Activated effector memory CD4-positive, alpha-beta T cell treated with anti-CD3 and anti-CD28 coated beads, Interleukin-2, amount 50 U/mL, for 16 hours (primary cell): Measurements from ENCODE around the gene DTNB.

ENCODE experiments used
- DNase-seq: peaks from one replicate; pipeline ENCODE4 v3.0.0-alpha.2; 2020

Gene DTNB

DNA sequence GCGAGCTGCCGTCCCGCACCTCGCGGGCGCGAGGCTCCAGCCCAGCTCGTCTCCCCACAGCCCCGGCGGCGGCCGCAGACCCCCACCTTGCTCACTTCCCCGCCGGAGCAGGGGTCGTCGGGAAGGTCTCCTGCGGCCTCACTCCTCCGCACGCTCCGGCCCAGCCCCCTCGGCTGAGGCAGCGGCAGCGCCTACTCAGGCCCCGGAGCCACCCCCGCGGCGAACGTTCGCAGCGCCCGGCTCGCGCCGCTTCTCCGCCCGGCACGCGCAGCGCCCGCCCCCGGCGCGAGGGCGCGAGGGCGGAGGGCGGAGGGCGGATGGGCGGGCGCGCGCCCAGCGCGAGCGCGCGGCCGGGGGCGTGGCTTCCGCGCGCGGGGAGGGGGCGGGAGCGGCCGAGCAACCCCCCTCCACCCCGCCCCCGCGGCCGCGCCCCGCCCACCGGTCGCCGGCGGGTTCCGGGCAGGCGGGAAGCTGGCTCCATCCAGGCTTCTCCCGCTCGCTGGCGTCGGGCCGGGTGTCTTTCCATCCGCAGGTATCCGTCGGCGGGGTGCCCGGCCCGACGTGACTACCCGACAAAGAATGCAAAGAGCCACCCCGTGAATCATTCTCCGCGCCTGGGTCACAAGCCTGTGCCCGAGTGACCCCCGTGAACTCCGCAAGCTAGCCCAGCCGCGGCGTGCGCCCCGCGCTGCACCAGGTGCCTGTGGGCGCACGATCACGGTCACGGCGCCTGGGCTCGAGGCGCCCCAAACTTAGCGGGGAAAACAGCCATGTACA is at the start of gene DTNB:
Gene DTNB, minus strand, starts transcription at position 278 of the 777 bp plus-strand sequence. CDS start 20,917 bp downstream, outside the sequence.
- peak; percentile 92 for DNase-seq

DNA sequence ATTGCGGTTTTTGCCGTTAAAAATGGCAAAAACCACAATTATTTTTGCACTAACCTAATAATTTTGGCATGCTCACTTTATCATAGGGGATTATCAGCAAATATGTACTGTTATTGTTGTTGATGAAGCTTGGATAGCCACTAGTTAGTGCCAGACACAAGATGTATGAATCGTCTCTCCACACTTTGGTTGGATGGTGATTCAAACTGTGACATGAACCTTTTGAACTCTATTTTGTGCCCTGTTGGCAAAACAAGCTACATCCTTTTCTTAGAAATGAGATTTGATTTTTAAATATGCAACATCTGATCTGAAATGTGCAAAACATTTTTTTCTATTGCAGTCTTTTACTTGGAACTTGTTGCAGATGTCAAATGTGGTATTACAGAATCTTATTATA is 48.8 kb upstream of the DTNB start:
- DNase-seq = no peak

DNA sequence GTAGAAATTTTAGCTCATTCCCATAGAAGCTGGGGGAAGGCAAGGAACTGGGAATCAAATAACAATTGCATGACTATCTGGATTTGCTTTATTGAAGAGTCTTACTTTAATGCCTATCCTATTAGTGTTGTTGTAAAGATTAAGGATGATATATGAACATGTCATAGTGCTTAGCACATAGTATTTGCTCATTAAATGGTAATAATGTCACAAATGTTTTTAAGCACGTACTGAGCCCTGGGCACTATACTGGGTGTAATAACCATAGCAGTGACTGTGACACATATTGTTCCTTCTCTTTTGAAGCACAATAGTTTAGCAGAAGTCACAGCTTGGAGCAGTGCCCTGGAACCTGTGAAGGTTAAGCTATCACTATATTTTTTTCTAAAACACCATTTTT is 47.2 kb upstream of the DTNB start:
- no peak for DNase-seq

DNA sequence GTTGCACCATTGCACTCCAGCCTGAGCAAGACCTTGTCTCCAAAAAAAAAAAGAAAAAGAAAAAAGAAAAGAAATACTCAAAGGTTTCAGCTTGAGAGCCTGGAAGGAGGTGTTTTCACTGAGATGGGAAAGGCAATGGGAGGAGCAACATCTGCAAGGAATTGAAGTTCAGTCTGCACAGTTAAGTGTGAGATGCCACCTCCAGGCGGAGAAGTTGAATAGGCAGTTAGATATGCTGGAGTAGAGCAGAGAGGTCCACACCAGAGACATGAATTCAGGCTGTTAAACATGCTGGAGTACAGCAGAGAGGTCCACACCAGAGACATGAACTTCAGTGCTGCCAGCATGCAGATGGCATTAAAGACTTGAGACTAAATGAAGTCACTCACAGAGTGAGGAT is 41.4 kb upstream of the DTNB start:
- no peak for DNase-seq

DNA sequence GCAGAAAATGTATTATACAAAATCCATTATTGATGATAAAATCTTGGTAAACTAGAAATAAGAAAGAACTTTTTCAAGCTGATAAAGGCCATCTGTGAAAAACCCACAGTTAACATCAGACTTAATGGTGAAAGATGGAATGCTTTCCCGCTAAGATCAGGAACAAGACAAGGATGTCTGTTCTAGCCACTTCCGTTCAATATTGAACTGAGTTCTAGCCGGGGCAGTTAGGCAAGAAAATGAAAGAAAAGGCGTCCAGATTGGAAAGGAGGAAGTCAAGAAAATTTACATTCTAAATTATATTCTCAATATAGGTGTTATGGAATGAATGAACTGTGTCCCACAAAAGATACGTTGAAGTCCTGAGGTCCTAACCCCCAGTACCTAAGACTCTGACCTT is 39.1 kb upstream of the DTNB start:
- DNase-seq = no peak

DNA sequence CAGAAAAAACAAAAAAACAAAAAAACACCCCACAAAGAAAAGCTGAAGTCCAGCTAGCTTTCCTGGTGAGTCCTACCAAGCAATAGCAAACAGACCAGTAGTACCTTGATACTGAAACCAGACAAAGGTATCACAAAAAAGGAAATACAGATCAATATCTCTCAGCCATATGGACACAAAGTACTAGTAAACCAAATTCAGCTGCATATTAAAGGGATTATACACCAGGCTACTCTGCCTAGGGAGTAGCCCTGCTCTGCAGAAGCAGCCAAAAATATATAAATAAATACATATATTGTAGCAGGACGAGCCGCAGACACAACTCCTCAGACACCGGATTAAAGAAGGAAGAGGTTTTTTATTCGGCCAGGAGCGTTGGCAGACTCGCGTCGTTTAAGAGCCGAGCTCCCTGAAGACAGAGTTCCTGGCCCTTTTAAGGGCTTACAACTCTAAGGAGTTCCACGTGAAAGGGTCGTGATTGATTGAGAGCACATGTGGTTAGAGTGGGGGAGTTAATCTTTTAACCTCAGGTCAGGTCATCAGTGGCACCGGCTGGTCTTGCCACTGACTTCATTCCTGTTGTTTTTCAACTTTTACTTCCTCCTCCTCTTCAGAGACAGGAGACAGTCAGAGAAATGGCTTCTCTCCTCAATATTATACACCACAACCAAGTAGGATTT is 38.4 kb upstream of the DTNB start:
- DNase-seq = no peak

DNA sequence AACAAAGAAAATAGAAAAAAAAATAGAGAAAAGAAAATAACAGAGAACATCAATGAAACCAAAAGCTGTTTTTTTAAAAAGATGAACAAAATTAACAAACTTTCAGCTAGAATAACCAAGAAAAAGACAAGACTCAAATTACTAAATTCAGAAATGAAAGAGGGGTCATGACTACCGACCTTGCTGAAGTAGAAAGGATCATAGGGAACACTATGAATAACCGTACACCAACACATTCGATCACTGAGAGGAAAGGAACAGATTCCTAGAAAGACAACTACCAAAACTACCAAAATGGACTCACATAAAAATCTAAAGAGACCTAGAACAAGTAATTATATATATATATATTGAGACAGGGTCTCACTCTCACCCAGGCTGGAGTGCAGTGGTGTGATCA is 37.4 kb upstream of the DTNB start:
- DNase-seq = no peak

DNA sequence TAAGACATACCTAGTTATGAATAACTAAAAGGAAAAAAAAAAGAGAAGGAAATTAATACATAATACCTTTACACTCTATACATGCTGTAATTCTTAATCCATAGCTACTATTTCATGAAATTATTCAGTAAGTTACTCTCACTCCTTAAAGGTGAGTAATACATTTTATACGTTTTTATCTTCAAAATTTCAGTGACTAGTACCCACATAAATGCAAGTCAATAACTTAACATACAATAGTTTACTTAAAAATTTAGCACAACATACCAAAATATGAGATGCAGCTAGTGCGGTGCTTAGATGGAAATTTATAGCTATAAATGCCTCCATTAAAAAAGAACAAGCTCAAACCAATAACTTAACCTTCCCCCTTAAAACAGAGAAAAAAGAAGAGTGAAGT is 36.0 kb upstream of the DTNB start:
- no peak for DNase-seq

DNA sequence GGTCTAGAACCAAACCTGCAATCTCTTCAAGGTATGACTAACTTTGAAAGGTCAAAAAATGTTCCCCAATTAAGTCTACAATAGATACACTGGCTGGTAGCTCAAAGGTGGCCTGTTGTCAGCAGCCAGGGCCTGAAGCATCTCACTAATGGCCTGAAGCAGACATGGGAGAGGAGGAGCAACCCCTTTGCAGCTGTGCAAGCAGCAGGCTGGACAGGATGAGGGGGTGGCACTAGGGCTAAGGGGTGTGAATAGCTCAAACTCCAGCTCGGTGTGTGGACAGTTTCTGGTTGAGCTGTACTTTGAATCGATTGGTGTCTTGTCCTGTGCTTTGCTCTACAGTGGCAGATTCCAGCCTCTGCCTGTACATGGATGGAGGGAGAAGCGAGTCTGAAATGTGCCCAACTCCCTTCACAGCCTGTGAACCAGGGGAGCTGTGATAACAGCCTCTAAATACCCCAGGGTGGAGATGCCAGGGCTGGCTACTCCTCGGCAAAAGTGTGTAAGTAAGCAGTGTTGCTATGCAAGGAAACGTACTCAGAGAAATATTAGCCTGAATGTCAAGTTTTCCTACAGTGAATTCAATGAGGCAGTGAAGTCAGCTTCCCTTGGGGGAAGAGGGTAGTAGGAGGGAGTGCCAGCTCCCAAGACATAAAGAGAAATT is 34.7 kb upstream of the DTNB start:
- peak; percentile 21 for DNase-seq

DNA sequence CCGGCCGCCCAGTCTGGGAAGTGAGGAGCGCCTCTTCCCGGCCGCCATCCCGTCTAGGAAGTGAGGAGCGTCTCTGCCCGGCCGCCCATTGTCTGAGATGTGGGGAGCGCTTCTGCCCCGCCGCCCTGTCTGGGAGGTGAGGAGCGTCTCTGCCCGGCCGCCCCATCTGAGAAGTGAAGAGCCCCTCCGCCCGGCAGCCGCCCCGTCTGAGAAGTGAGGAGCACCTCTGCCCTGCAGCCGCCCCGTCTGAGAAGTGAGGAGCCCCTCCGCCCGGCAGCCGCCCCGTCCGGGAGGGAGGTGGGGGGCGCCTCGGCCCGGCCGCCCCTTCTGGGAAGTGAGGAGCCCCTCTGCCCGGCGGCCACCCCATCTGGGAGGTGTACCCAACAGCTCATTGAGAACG is 32.2 kb upstream of the DTNB start:
- DNase-seq = peak; percentile 21

DNA sequence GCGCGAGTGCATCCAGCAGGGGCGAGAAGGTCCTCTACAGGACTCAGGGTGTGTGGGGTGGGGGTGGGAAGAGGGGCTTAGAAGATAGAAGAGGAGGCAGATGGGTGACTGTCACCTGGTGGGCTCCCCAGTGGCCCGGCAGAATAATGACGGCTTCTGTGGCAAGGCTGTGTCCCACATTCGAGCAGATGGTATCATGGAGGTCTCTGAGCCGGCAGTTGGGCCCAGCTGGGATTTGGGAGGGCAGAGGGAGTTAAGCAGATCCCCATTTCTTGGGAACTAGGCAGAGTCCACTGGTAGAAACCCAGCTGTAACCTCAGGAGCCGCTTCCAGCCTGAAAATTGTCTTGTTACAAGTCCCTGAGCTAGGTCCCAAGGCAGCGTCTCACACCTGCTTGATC is 28.4 kb upstream of the DTNB start:
- no peak for DNase-seq

DNA sequence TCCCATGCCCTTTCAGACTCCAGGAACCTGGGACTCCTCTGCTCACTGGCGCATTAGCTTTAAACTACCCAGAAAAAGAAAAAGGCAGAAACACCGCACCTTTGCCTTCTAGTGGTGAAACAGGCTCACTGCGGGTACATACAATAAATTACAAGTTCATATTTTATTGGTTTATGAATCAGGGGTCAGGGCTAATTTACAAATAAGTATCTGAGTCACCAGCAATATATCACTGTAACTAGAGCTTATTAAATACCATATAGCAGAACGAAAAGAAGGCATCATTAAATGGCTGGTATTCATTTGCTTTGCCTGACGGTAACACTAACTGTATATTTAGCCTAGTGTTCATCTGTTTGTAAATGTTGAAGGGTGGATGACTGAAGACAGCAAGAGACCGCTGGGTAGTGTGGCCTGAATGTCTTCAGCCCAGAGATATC is 26.9 kb upstream of the DTNB start:
- DNase-seq = peak; percentile 64

DNA sequence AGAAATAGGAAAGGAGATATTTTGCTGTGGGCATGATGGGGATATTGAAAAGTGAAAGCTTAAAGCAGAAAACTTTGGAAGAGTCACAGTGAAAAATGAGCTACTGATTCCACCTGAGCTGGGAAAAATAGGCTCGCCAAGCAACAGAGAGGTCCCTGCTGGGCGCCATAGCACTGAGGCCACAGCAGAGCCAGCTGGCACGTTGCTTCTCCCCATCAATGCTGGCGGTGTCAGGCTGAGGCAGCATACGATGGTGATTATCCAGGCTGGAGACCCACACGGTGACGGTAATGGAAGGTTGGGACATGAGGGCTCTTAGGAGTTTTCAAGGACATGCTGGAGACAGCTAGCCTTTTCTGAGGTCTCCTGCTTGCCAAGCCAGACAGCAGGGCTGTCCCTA is 25.8 kb upstream of the DTNB start:
- DNase-seq = no peak

DNA sequence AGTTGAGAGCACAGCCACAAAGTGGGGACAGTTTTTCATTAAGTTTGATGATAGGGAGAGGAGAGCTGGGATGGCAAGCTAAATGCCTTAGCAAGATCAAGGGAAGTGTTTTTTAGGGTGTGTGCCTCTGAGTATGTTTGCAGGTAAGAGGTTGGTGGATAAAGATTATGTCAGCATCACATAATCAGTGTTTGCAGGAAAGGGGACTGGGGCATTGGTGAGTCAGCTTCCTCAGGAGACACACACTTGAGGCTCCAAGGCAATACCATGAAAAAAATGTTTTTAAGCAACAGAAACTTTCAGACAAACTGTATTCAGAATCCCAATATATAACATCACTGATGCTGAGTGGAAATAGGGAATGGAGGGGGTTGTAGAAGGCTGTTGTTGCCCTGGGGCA is 25.4 kb upstream of the DTNB start:
- DNase-seq = no peak

DNA sequence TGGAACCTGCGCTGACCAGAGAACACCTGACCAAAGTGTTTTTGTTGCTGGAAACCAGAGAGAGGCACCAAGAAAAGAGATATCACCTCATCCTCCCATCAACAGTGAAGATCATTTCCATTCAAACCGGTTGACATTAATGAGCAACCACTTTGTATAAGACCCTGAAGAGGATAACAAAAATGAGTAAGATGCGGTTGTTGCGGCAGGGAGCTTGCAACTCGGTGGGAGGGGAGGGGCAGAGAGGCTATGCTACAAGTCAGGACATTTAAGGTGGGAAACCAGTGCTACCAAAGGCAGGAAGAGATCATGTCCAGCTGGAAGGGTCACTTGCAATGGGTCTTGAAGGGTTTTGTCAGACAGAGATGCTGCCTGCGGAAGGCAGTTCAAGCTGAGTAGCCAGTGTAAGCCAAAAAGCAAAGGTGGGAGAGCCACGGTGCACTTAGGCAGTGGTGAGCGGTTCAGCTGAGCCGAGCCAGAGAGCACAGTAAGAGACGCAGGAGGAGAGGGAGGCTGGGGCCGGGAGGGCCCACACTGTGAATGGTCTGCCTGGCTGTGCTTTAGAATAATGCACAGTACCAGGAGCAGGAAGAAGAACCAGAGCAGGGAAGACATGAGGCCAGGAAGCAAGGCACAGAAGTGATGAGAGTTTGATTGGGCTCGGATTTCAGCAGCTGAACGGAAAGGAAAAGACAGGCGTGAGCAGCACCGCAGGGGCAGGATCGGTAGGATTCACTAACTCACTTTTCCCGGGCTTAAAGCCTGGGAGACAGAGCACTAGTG is 24.4 kb upstream of the DTNB start:
- peak; percentile 45 for DNase-seq

DNA sequence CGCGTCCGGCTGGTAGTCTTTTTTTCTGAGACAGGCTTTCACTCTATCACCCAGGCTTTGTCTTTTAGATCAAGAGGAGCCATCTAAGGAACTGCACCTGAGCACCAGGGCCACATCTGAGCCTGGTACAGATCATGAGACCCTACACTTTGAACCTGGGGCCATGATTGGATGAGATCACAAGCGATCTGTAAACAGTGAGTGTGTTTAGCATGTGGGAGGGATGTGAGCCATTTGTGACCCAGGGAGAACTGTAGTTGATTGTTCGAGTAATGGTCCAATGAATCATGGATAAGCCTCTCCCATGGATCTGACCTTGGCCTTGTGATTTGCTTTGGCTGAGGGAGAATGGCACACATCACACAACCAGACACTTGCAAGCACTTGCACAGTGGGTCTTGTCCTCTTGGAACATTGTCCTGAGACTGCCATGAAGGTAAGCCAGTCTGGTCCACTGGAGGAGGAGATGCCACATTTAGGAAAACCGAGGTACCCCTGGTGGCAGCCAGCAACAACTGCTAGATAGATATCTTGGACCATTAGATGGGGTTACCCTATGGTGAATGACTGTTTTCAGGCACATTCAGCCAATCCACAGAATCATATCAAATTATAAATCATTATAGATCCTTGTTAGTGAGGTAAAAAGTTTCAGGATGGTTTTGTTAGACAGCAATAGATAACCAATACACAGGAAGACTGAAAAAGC is 19.5 kb upstream of the DTNB start:
- DNase-seq = no peak

DNA sequence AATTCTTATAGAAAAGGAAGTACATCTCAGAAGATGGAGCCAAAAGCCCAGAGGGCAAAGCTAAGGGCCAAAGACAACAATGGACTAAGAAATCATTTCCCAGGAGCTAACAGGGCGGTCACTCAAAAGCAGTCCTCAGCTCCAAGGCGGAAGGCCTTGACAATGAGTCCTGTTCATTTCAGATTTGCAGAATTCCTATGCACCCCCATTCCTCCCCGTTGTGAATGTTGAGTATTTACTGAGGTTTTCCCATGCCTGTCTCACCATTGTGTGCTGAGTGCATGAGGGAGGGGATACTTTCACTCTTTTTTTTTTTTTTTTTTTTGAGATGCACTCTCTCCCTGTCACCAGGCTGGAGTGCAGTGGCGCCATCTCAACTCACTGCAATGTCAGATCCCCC is 18.8 kb upstream of the DTNB start:
- DNase-seq = no peak

DNA sequence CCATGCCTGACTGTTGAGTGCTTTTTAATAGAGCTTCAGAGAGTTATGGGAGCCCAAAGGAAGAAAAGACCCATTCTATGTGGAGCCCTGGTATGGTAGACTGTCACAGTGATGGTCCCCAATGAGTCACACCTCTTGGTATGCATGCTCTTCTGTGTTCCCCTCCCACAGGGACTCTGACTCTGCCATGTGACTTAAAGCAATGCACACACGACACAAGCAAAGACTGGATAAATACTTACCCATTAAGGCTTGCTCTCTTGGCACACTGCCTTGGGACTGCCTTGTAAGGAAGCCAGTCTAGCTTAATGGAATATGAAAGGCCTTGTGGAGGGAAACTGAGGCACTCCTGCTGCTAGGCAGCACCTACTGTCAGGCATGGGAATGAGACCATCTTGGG is 16.7 kb upstream of the DTNB start:
- no peak for DNase-seq

DNA sequence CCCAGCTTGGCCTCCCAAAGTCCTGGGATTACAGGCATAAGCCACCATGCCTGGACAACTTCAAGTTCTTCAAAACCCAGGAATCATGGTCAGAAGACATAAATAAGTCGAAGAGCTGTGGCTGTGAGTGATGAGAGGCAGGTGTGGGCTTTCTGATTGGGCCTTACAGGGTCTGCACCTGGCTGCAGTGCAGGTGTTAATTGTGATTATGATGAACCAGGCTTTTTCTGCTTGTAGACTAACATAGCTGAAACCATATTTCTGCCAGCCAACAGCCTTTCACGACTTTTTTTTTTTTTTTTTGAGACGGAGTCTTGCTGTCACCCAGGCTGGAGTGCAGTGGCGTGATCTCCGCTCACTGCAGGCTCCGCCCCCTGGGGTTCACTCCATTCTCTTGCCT is 14.9 kb upstream of the DTNB start:
- DNase-seq = no peak

DNA sequence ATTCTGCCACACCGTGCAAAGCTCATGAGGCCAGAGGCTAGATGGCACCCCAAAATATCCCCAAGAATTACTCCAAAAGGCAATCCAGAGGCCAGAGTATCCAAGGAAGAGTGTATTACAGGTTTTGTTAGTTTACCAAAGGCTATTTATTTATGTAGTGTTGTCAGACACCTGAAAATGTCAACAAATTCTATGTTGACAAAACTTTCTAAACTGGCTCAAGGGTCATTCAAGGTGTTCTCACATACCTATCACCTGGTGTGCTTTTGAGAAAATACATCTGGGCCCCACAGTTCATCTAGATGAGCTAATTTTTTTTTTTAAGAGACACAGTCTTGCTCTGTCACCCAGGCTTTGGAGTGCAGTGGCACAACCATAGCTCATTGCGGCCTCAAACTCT is 12.4 kb upstream of the DTNB start:
- DNase-seq = no peak

DNA sequence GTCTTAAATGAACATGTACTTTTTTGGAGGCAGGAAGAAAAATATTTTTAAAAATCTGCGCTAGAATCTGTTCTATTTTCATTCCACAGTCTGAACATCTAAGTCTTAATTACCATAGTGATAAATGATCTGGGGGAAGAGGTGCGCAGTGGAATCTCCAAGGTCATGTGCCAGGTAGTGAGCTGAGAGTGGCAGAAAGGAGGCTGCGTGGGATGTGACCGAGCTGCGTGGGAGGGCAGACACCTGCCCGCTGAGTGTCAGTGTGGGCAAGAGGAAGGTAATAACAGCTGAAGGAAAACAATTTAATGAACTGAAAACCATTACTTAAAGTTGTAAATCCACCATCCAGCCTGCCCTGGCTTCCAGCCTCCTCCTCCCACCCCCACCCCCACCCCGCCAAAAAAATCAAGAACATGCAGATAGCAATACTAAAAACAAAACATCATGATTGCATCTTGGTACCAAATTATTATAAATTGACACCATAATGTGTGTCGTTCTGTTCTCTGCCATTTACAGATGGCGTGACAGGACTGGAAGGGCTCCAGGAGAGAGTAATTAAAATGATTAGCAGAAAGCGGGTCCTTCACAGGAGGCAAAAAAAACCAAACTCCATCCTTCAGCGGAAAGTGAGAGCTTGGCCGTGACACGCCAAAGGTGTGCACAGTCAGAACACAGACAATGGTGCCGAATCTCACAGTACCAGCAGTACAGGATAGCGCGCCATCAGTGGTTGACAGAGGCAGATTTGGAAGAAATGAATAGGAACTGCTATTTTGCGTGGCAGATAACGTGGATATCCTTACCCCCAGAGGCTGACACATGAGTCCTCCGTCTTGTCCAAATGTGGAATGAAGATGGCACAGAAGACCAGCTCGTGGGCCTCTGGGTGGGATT is 11.4 kb upstream of the DTNB start:
- no peak for DNase-seq

DNA sequence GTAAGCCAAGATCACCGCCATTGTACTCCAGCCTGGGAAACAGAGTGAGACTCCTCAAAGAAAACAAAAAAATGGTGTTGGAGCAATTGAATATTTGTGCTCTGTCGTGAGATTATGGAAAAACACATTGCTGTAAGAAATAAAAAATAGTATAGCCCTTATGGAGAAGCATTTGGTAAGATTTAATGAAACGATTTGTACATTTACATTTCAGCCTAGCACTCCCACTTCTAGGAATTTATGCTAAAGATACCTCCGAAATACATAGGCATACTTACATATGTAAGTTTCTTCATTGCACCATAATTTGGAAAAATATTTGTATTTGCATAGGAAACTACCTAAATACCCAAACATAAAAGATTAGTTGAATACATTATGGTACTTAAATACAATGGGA is 8.7 kb upstream of the DTNB start:
- no peak for DNase-seq
